OCI-M2 (cell line): ENCODE data around the gene KCNQ1.

Experiments used
- DNase-seq: peaks from one replicate; lab custom pipeline; 2025; ENCODE audit not compliant: unreplicated experiment; lab: John Stamatoyannopoulos, UW

KCNQ1 gene

GRCh38 chr11:2423157-2424025, 21.4 kb upstream of the KCNQ1 start:
- DNase-seq, result no peak

- DNase-seq, result no peak
Measured at GRCh38 chr11:2424811-2425495, 19.9 kb upstream of the KCNQ1 start.

GRCh38 chr11:2425506-2425905, 19.3 kb upstream of the KCNQ1 start:
- DNase-seq, result no peak

GRCh38 chr11:2426221-2426620, 18.6 kb upstream of the KCNQ1 start:
- no peak for DNase-seq

GRCh38 chr11:2426826-2427521, 17.8 kb upstream of the KCNQ1 start:
- DNase-seq, result no peak

GRCh38 chr11:2427721-2428321, 17.0 kb upstream of the KCNQ1 start:
- DNase-seq, result no peak

- DNase-seq, result no peak
Measured at GRCh38 chr11:2428322-2428795, 16.4 kb upstream of the KCNQ1 start.

- DNase-seq, result no peak
Measured at GRCh38 chr11:2431395-2431794, 13.4 kb upstream of the KCNQ1 start.

- DNase-seq, result no peak
Measured at GRCh38 chr11:2432171-2432621, 12.6 kb upstream of the KCNQ1 start.

- DNase-seq, result no peak
Measured at GRCh38 chr11:2432628-2433071, 12.2 kb upstream of the KCNQ1 start.

GRCh38 chr11:2433106-2433925, 11.5 kb upstream of the KCNQ1 start:
- no peak for DNase-seq

- no peak for DNase-seq
Measured at GRCh38 chr11:2434008-2434407, 10.8 kb upstream of the KCNQ1 start.

- no peak for DNase-seq
Measured at GRCh38 chr11:2434506-2435255, 10.1 kb upstream of the KCNQ1 start.

- no peak for DNase-seq
Measured at GRCh38 chr11:2435288-2436012, 9.4 kb upstream of the KCNQ1 start.

GRCh38 chr11:2436013-2436520, 8.7 kb upstream of the KCNQ1 start:
- no peak for DNase-seq

GRCh38 chr11:2436521-2437031, 8.2 kb upstream of the KCNQ1 start:
- no peak for DNase-seq

- no peak for DNase-seq
Measured at GRCh38 chr11:2437516-2437915, 7.3 kb upstream of the KCNQ1 start.

GRCh38 chr11:2439820-2440219, 5.0 kb upstream of the KCNQ1 start:
- no peak for DNase-seq
